ENCODE measurements around the gene PIK3C2G.

DNA sequence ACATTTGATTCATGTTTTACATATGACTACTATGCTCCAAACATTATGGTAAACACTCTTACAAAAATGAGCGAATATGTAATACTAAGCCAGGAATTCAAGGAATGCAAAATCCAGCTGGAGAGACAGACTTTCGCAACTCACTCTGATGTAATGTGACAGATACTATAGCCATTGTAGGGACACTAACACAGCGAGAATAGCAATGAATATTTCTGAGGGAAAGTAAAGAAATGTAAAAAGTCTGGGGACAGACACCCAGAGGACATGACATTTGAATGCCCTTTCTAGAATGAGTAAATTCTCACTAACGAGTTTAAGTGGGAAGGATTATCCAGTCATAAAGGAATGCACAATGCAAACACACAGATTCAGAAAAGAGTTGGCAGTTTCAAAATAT, 121.9 kb downstream of the PIK3C2G start:
- TF ChIP-seq, protein P1, sequence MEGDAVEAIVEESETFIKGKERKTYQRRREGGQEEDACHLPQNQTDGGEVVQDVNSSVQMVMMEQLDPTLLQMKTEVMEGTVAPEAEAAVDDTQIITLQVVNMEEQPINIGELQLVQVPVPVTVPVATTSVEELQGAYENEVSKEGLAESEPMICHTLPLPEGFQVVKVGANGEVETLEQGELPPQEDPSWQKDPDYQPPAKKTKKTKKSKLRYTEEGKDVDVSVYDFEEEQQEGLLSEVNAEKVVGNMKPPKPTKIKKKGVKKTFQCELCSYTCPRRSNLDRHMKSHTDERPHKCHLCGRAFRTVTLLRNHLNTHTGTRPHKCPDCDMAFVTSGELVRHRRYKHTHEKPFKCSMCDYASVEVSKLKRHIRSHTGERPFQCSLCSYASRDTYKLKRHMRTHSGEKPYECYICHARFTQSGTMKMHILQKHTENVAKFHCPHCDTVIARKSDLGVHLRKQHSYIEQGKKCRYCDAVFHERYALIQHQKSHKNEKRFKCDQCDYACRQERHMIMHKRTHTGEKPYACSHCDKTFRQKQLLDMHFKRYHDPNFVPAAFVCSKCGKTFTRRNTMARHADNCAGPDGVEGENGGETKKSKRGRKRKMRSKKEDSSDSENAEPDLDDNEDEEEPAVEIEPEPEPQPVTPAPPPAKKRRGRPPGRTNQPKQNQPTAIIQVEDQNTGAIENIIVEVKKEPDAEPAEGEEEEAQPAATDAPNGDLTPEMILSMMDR (IDR thresholded peaks at IDR 0.05), result no peak
- TF ChIP-seq POLR2A (IDR thresholded peaks at IDR 0.05; ENCODE audit: low read length) (no peak), JUN (IDR thresholded peaks at IDR 0.05) (peak; percentile 40 to 46; a peak in 2 of 5 replicates), RAD21 (conservative IDR thresholded peaks at IDR 0.05 in 1 of 2, IDR thresholded peaks at IDR 0.05 in 1 of 2) (no peak), MAZ (IDR thresholded peaks at IDR 0.05; ENCODE audit: borderline replicate concordance, low read depth, low read length) (no peak)
